Measurements from ENCODE around the gene NUDT21.
"Not testable (repeated sequence)": the region's sequence is repeated elsewhere in the genome, so short reads cannot be mapped to it uniquely, and the experiment has no call there.

The NUDT21 gene

DNA sequence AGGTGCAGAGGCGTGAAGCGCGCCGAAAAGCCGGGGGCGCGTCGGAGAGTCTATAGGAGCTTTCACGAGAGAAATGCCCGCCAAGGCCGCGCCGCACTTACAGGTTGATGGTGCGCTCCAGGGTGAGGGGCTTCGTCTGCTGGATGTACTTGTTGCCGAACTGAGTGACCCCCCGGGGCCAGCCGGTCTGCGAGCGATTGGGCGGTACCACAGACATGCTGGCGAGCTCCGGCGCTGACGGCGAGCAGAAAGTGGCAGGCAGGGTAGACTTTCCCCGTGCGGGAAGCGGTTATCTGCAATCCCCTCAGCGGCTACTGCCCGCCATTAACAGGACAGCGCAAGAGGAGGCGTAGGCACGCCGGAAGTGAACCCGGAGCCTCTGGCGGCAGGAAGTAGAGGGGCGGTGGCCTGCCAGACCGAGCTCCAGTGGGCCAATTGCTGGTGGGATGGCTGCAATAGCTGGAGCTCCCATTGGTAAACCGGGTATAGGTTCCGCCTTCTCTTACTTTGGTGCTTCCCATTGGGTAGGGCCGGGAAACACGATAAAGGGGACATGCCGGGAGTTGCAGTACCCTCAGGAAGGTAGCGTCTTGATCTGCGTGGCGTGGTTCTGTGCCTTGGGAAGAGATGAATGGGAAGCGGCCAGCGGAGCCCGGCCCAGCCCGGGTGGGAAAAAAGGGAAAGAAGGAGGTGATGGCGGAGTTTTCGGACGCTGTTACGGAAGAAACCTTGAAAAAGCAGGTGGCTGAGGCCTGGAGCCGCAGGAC lies at the start of gene NUDT21, which contains the start of gene OGFOD1:
Gene NUDT21 (minus strand): TSS at position 347 of the 767 bp plus-strand sequence. CDS start 130 bp downstream, at position 217.
Gene OGFOD1 (plus strand): TSS at position 569 of the 767 bp plus-strand sequence. CDS start 59 bp downstream, at position 628.
- peak; percentile 78 to 92 (median 90) for DNase-seq

GRCh38 chr16:56493815-56494214 lies 42.7 kb upstream of the NUDT21 start:
- DNase-seq = no peak

- no peak for DNase-seq
Observed at GRCh38 chr16:56493126-56493525, 42.0 kb upstream of the NUDT21 start.

GRCh38 chr16:56491657-56492261 lies 40.6 kb upstream of the NUDT21 start:
- DNase-seq = no peak

DNA sequence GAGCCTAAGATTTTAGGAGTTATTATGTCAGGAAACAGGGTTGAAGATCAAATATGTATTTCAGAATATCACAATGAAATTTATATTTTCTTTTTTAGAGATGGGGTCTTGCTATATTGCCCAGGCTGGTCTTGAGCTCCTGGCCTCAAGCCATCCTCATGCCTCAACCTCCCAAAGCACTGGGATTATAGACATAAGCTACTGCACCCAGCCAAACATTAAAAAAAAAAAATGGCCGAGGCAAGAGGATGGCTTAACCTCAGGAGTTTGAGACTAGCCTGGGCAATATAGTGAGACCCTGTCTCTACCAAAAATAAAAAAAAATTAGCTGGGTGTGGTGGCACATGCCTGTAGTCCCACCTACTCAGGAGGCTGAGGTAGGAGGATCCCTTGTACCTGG lies 37.7 kb upstream of the NUDT21 start:
- not testable (repeated sequence) for DNase-seq

DNA sequence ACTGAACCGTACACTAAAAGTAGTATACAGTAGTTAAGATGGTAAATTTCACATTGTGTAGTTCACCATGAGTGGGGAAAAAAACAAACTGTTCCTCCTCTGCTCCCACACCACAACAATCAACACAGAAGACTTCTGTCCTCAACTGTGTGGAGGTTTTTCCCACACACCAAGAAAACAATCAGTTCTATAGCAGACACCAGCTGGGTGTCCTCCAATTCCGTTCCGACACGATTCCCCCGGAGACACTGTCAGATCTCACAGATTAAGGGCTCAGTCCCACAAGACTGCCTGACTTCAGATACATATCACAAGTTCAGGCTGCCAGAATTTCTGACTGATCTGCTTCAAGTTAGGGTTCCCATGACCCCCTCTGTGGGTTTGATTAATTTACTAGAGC lies 36.9 kb upstream of the NUDT21 start:
- no peak for DNase-seq

GRCh38 chr16:56483394-56483793 lies 32.3 kb upstream of the NUDT21 start:
- DNase-seq = no peak

DNA sequence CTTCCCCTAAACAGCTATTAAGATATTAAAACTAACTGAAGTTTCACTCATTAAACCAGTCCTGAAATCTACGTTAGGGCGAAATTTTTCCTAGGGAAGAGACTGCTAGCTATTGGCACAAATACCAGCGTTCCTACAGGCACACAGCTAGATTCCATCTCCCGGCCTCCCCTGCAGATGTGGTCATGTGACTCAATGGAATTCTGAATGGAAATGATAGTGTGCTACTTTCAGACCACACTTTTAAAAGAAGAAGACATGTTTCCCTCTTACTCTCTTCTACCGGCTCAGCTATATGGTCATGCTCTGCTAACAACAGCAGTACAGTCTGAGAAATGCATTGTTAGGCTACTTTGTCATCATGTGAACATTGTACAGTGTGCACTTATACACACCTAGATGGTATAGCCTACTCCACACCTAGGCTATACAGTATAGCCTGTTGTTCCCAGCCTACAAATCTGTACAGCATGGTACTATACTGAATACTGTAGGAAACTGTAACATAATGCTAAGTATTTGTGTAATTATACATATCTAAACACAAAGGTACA lies 31.6 kb upstream of the NUDT21 start:
- DNase-seq = no peak

GRCh38 chr16:56481468-56482122 lies 30.5 kb upstream of the NUDT21 start:
- no peak for DNase-seq

DNA sequence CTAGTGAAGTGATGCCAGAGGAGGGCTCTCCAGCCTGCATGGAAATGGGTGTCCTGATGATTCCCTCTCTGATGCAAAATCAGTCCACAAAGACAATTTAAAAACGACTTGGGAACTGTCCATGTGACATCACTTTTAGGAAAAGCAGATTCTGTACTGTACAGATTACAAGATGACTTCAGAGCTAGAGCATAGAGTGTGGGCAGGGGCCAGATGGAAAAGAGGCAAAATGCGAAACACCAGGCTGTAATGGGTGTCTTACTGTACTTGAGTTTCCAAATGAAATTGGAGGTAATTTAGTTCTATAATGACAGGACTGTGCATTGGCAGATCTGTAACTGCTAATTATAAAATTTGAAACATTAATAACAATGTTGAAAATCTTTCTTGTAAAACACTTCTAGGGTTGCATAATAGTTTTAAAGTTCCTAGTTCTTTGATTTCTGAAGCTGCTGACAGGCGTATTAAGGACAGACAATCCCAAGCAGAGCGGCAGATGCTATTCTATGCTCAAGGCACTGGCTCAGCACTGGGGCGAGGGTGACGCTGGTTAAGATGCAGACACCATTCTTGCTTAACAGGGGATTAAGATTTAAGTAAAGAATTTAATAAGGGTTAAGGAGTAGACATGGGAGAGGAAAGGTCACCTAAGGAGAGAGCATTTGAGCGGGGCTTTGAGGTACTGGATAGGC lies 29.8 kb upstream of the NUDT21 start:
- no peak for DNase-seq

- no peak for DNase-seq
Observed at GRCh38 chr16:56479469-56479868, 28.3 kb upstream of the NUDT21 start.

GRCh38 chr16:56478281-56479049 lies 27.3 kb upstream of the NUDT21 start:
- DNase-seq = no peak

DNA sequence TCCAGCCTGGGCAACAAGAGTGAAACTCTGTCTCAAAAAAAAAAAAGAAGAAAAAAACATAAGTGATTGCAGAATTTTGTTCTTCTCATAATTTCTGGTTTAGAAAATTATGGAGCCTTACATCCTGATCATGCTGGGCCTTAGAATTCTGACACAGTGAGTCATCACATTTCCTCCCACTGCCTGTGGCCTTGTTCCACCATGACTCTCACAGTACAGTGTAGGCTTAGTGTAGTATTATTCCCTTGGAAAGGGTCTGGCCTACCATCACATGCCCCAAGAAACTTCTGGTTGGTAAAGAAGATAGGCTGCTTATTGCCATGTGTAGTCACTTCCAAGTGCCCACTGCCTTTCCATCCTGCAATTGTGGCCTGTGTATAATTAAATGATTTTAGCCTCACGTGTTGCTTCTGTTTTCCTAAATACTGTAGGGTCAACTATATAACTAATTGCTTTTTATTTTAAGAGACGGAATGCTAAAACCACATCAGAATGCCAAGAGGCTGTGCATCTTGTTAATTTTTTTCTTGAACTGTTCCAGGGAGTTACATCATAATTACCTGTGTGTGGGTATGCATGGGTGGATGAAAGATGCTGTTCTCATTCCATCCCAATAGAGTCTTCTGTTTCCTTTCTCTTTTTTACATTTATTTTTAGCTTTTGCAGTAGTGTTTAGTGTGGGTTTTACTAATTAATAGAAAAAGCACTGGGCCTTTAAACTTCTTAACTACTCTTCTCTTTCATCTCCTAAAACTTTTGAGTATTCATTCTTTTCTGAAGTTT lies 26.2 kb upstream of the NUDT21 start:
- DNase-seq = no peak

GRCh38 chr16:56475201-56475600 lies 24.1 kb upstream of the NUDT21 start:
- DNase-seq = no peak

GRCh38 chr16:56470666-56471065 lies 19.5 kb upstream of the NUDT21 start:
- DNase-seq = no peak

DNA sequence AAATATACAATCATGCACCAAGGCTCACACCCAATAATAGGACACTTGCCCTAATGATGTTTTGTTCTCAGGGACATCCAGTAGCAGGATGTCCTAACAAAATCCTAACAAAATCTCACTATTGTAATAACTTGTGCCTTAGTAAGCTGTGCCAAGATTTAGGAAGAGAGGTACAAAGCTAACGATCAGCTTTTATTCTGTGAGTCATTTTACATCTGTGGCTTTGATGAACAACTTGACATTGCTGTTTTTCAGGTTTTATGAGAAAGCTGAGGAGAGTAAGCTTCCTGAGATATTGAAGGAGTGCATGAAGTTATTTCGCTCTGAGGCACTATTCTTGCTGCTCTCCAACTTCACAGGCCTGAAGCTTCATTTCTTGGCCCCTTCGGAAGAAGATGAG lies 19.1 kb upstream of the NUDT21 start:
- no peak for DNase-seq

DNA sequence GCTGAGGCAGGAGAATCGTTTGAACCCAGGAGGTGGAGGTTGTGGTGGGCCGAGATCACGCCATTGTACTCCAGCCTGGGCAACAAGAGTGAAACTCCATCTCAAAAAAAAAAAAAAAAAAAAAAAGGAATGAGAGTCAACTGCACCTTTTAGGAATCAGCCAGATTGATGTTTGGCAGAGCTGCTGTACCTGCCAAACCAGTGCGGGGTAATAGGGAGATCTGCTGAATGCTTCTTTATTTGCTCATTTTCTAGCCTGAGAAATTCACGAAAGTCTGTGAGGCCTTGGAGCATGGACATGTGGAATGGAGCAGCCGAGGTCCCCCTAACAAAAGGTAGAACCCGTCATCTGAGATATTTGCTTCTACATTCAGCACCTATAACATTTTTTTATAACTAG lies 18.6 kb upstream of the NUDT21 start:
- no peak for DNase-seq

DNA sequence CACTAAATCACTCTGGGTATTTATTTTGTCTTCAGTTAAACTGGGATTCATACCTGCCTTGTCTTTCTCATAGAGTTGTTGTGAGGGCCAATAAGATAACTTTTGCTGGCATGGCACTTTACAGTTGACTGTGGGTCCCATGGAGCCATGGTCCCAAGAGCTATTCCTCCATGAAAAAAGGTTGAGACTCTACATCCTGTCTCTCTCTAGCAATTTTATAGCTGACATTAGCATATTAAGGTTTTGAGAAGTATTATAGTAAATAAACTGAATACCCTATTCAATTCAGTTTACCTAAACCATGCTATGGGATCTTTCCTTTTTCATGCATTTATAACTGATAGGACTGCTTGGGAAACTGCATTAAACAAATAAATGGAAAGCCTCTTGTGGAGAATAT lies 17.7 kb upstream of the NUDT21 start:
- no peak for DNase-seq

- DNase-seq = no peak
Observed at GRCh38 chr16:56466344-56466743, 15.2 kb upstream of the NUDT21 start.

DNA sequence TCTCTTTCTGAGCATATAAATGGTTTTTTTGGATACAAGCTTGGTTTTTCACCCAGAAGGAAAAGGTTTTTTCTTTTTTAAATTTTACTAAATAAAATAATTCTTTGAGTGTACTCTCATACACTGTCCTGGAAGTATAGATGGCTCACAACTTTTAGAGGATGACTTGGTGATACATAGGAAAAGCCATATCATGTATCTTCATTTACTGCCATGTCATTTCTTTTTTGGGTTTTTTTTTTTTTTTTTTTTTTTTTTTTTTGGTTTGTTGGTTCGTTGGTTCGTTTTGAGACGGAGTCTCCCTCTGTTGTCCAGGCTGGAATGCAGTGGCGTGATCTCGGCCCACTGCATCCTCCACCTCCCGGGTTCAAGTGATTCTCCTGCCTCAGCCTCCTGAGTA lies 12.0 kb upstream of the NUDT21 start:
- no peak for DNase-seq

DNA sequence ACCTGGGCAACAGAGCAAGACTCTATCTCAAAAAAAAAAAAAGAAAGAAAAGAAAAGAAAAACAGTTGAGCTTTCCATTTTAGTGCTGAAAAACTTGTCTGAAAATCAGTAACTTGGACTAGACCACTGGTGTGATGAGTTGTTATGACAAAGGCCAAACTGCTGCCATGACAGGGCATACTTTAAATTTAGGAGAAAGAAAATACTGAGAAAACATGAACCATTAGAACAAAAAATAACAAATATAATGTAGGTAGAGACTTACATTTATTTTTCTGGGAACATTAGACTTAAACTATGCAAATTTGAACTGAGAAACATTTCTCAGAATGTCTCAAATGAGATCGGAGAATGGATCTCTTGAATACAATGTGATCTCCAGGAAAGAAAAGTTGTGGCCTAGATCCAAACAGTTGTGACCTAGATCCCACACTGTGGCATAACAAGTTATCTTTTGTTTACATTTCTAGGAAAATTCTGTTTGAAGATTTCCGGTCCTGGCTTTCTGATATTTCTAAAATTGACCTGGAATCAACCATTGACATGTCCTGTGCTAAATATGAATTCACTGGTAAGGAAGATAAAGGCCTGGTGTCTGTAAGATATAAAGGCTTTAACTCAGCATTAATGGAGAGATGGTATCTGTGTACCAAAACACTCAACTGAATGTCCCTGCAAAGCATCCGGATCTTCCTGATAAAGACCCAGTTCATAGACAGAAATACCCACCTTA lies 11.1 kb upstream of the NUDT21 start:
- DNase-seq = no peak
